MM.1S (cell line): ENCODE measurements around the gene CD38.

ENCODE experiments used
- DNase-seq: peaks from one replicate; pipeline ENCODE4 v3.0.0-alpha.2; 2015
- H2AFZ ChIP-seq: fragments of 300-600 bp; sonication (generic); 2 replicates; pipeline ENCODE4 v1.6.0; 2016; ENCODE audit warnings: antibody characterized with exemption, low read length
- H3F3A ChIP-seq: fragments of 300-600 bp; sonication (generic); 2 replicates; pipeline ENCODE4 v1.6.1; 2016; ENCODE audit warnings: mild to moderate bottlenecking, antibody characterized with exemption, low read length, moderate library complexity, mixed read lengths; ENCODE audit not compliant: insufficient read depth
- H3K27ac ChIP-seq: fragments of 300-600 bp; sonication (generic); 2 replicates; pipeline ENCODE4 v1.5.1; 2016; ENCODE audit warnings: mild to moderate bottlenecking, low read length
- H3K27me3 ChIP-seq: fragments of 300-600 bp; sonication (generic); replicated peaks from 2 replicates; pipeline ENCODE4 v1.6.0; 2016; ENCODE audit warnings: low read length; ENCODE audit not compliant: insufficient read depth
- H3K36me3 ChIP-seq: fragments of 300-600 bp; sonication (generic); replicated peaks from 2 replicates; pipeline ENCODE4 v1.6.1; 2016; ENCODE audit warnings: mild to moderate bottlenecking, low read length, mixed read lengths; ENCODE audit not compliant: insufficient read depth
- H3K4me1 ChIP-seq: fragments of 300-600 bp; sonication (generic); 2 replicates; pipeline ENCODE4 v1.6.1; 2016; ENCODE audit warnings: low read length, mixed read lengths
- H3K4me2 ChIP-seq: fragments of 300-600 bp; sonication (generic); 2 replicates; pipeline ENCODE4 v1.6.0; 2016; ENCODE audit warnings: low read depth, low read length
- H3K4me3 ChIP-seq: fragments of 300-600 bp; sonication (generic); 2 replicates; pipeline ENCODE4 v1.5.1; 2016; ENCODE audit warnings: low read length, mixed read lengths
- H3K79me2 ChIP-seq: fragments of 300-600 bp; sonication (generic); 2 replicates; pipeline ENCODE4 v1.6.1; 2016; ENCODE audit warnings: mixed run types, low read length, mixed read lengths
- H3K9ac ChIP-seq: fragments of 300-600 bp; sonication (generic); 2 replicates; pipeline ENCODE4 v1.6.1; 2016; ENCODE audit warnings: low read length, mixed read lengths
- H3K9me2 ChIP-seq: fragments of 300-600 bp; sonication (generic); replicated peaks from 2 replicates; pipeline ENCODE4 v1.6.1; 2016; ENCODE audit warnings: mild to moderate bottlenecking, low read length, mixed read lengths; ENCODE audit not compliant: insufficient read depth
- H3K9me3 ChIP-seq: fragments of 300-600 bp; sonication (generic); replicated peaks from 2 replicates; pipeline ENCODE4 v1.6.1; 2016; ENCODE audit warnings: mild to moderate bottlenecking, low read length, mixed read lengths; ENCODE audit not compliant: insufficient read depth
- H4K20me1 ChIP-seq: fragments of 300-600 bp; sonication (generic); 2 replicates; pipeline ENCODE4 v1.6.1; 2016; ENCODE audit warnings: mild to moderate bottlenecking, low read length, moderate library complexity, mixed read lengths; ENCODE audit not compliant: insufficient read depth
- CTCF ChIP-seq: fragments of 300-600 bp; sonication (generic); IDR thresholded peaks from 2 replicates; pipeline ENCODE4 v1.5.1; 2016; ENCODE audit warnings: antibody characterized with exemption, low read length, mixed read lengths
- EZH2 ChIP-seq: fragments of 300-600 bp; sonication (generic); optimal IDR thresholded peaks from 2 replicates; pipeline ENCODE3; 2017; ENCODE audit warnings: low read depth, mild to moderate bottlenecking, antibody characterized with exemption, low read length, mixed read lengths
- EZH2phosphoT487 ChIP-seq: fragments of 300-600 bp; sonication (generic); IDR thresholded peaks from 2 replicates; pipeline ENCODE4 v1.6.1; 2018; ENCODE audit warnings: antibody characterized with exemption, low read length

CD38 gene

GRCh38 chr4:15753786-15754185, 24.3 kb upstream of the CD38 start:
- DNase-seq, result no peak
- Histone ChIP-seq H4K20me1 (no peaks in the 10 kb centered on the region), H3K9ac (no peak overlapping the region), H3F3A (peaks cover 27% of the 10 kb centered on the region), H3K27me3 (no peaks in the 10 kb centered on the region), H3K27ac (peak overlapping the region; percentile 35; the same call in 1 of the 2 replicates), H3K9me2 (no peaks in the 10 kb centered on the region), H3K79me2 (no peaks in the 10 kb centered on the region), H3K36me3 (no peaks in the 10 kb centered on the region), H2AFZ (no peak overlapping the region), H3K9me3 (no peaks in the 10 kb centered on the region), H3K4me1 (peaks cover 33% of the 10 kb centered on the region), H3K4me3 (no peak overlapping the region), H3K4me2 (peak overlapping the region; percentile 33; the same call in 1 of the 2 replicates)
- TF ChIP-seq EZH2 (no peak), EZH2phosphoT487 (no peak), CTCF (no peak)

- Histone ChIP-seq H3K4me1 (peaks cover 33% of the 10 kb centered on the region), H2AFZ (no peak overlapping the region), H3K9ac (no peak overlapping the region), H3K9me2 (no peaks in the 10 kb centered on the region), H3K79me2 (no peaks in the 10 kb centered on the region), H3K36me3 (no peaks in the 10 kb centered on the region), H4K20me1 (no peaks in the 10 kb centered on the region), H3K27ac (peak overlapping the region; percentile 35; the same call in 1 of the 2 replicates), H3F3A (peaks cover 27% of the 10 kb centered on the region), H3K27me3 (no peaks in the 10 kb centered on the region), H3K4me3 (no peak overlapping the region), H3K9me3 (no peaks in the 10 kb centered on the region), H3K4me2 (peak overlapping the region; percentile 33)
- peak; percentile 84 for DNase-seq
- no peak for TF ChIP-seq CTCF
- no peak for TF ChIP-seq EZH2
- TF ChIP-seq EZH2phosphoT487, result no peak
Measured at GRCh38 chr4:15754323-15754722, 23.8 kb upstream of the CD38 start.

- Histone ChIP-seq H3K4me1 (peaks cover 33% of the 10 kb centered on the region), H2AFZ (no peak overlapping the region), H4K20me1 (no peaks in the 10 kb centered on the region), H3F3A (peaks cover 27% of the 10 kb centered on the region), H3K9ac (peak overlapping the region; percentile 25; the same call in 1 of the 2 replicates), H3K4me3 (peak overlapping the region; percentile 52), H3K4me2 (peak overlapping the region; percentile 88), H3K36me3 (no peaks in the 10 kb centered on the region), H3K79me2 (no peaks in the 10 kb centered on the region), H3K9me3 (no peaks in the 10 kb centered on the region), H3K27ac (peak overlapping the region; percentile 84), H3K27me3 (no peaks in the 10 kb centered on the region), H3K9me2 (no peaks in the 10 kb centered on the region)
- DNase-seq, result peak; percentile 25
- TF ChIP-seq EZH2phosphoT487 (no peak), CTCF (no peak), EZH2 (no peak)
Measured at GRCh38 chr4:15755321-15756155, 22.6 kb upstream of the CD38 start.
